GM23248 (cell line): ENCODE data around the gene NEDD4L. TPM values are rescaled to one million over a fixed set of nuclear protein-coding genes. Genes with fewer than 3 reads are reported as not detected.

Experiments used
- DNase-seq: peaks from one replicate; pipeline ENCODE4 v3.0.0-alpha.2; 2015
- H2AFZ ChIP-seq: fragments of 200-600 bp; sonication (generic); 2 replicates; pipeline ENCODE4 v1.6.1; 2016; ENCODE audit warnings: antibody characterized with exemption
- H3F3A ChIP-seq: fragments of 200-600 bp; sonication (generic); 2 replicates; pipeline ENCODE4 v1.6.1; 2016; ENCODE audit warnings: mild to moderate bottlenecking, antibody characterized with exemption, mixed run types; ENCODE audit not compliant: insufficient read depth
- H3K27ac ChIP-seq: fragments of 200-600 bp; sonication (generic); 2 replicates; pipeline ENCODE4 v1.5.1; 2016; ENCODE audit warnings: mild to moderate bottlenecking
- H3K27me3 ChIP-seq: fragments of 200-600 bp; sonication (generic); replicated peaks from 2 replicates; pipeline ENCODE4 v1.6.1; 2016; ENCODE audit warnings: mild to moderate bottlenecking; ENCODE audit not compliant: insufficient read depth
- H3K36me3 ChIP-seq: fragments of 200-600 bp; sonication (generic); 2 replicates; pipeline ENCODE4 v1.6.1; 2016; ENCODE audit warnings: low read depth, mild to moderate bottlenecking
- H3K4me1 ChIP-seq: fragments of 200-600 bp; sonication (generic); 2 replicates; pipeline ENCODE4 v1.6.1; 2016; ENCODE audit warnings: mild to moderate bottlenecking; ENCODE audit not compliant: insufficient read depth
- H3K4me2 ChIP-seq: fragments of 200-600 bp; sonication (generic); one replicate; pipeline ENCODE4 v1.6.1; 2016; ENCODE audit warnings: mild to moderate bottlenecking; ENCODE audit not compliant: unreplicated experiment
- H3K4me3 ChIP-seq: fragments of 200-600 bp; sonication (generic); 2 replicates; pipeline ENCODE4 v1.5.1; 2016; ENCODE audit warnings: mild to moderate bottlenecking
- H3K79me2 ChIP-seq: fragments of 200-600 bp; sonication (generic); 2 replicates; pipeline ENCODE4 v1.6.1; 2016; ENCODE audit warnings: mild to moderate bottlenecking; ENCODE audit not compliant: insufficient read depth
- H3K9ac ChIP-seq: fragments of 200-600 bp; sonication (generic); 2 replicates; pipeline ENCODE4 v1.6.1; 2016; ENCODE audit warnings: mild to moderate bottlenecking
- H3K9me2 ChIP-seq: fragments of 200-600 bp; sonication (generic); 2 replicates; pipeline ENCODE4 v1.6.1; 2016; ENCODE audit warnings: mixed run types, mild to moderate bottlenecking, moderate library complexity; ENCODE audit not compliant: insufficient read depth
- H3K9me3 ChIP-seq: fragments of 200-600 bp; sonication (generic); one replicate; pipeline ENCODE4 v1.6.1; 2017; ENCODE audit warnings: low read depth
- H4K20me1 ChIP-seq: fragments of 200-600 bp; sonication (generic); 2 replicates; pipeline ENCODE4 v1.6.0; 2016; ENCODE audit not compliant: insufficient read depth
- EZH2 ChIP-seq: fragments of 200-600 bp; sonication (generic); IDR thresholded peaks from 2 replicates; pipeline ENCODE4 v1.6.1; 2018; ENCODE audit warnings: antibody characterized with exemption, mild to moderate bottlenecking; ENCODE audit not compliant: insufficient read depth, poor library complexity, severe bottlenecking
- EZH2phosphoT487 ChIP-seq: fragments of 200-600 bp; sonication (generic); IDR thresholded peaks from 2 replicates; pipeline ENCODE4 v1.6.1; 2018; ENCODE audit warnings: antibody characterized with exemption, moderate library complexity, mild to moderate bottlenecking, low read depth; ENCODE audit not compliant: insufficient read depth
- WGBS, 2 experiments: methylation state at CpG; one replicate each; pipeline ENCODE4 v1.1.6; 2015 to 2017; ENCODE audit warnings: low lambda C conversion rate in 2 of 2, low coverage in 1 of 2; ENCODE audit errors: missing lambda C conversion rate in 2 of 2; 5-methylcytosine and 5-hydroxymethylcytosine counted together
- in situ Hi-C: fragments of 300-500 bp; cut with MboI; formaldehyde crosslinking; loops from 2 replicates; pipeline ENCODE4 v1.15.0; 2020
- polyA plus RNA-seq: library from polyadenylated mRNA; unstranded; fragments of >200 nt; fragmentation: Nextera tagmentation; extraction: Ambion mirVana; gene quantifications from 2 replicates; pipeline ENCODE4 v1.2.1, GENCODE V29; 2016
- total RNA-seq: library from RNA; depleted of rRNA; stranded (reverse); fragments of >200 nt; shearing (Covaris generic); gene quantifications from 2 replicates; pipeline ENCODE4 v1.2.3, GENCODE V29; 2014

The NEDD4L gene
- total and polyA plus RNA-seq, 2 experiments from 2014 or later, result 3.7 to 6.1 TPM

DNA sequence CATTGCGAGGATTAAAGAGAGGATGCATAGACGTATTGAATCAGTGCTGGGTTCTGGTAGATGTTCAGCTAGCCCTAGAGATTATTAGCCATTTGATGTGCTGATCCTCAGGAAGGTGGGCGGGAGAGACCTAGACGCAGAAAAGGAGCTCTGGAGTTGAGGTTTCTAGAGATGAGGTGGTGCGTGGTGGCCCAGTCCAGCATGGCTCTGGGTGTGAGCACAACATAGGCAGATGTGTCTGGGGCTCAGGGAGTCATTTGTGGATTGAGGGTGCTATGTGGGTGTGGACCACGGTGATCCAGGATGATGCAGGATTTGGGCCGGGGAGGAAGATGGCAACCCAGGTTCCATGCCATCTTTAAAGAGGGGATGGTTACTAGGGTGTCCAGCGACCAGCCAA, 102.1 kb downstream of the NEDD4L start:
- Histone ChIP-seq H3K36me3 (no peaks in the 10 kb centered on the region), H3K4me3 (no peak overlapping the region), H3F3A (no peaks in the 10 kb centered on the region), H3K9me2 (no peaks in the 10 kb centered on the region), H3K9me3 (no peaks in the 10 kb centered on the region), H3K27ac (no peak overlapping the region), H4K20me1 (no peaks in the 10 kb centered on the region), H3K4me2 (no peak overlapping the region), H3K9ac (no peak overlapping the region), H3K27me3 (no peaks in the 10 kb centered on the region; the same call in 1 of the 2 replicates), H3K79me2 (no peaks in the 10 kb centered on the region), H3K4me1 (no peaks in the 10 kb centered on the region), H2AFZ (no peak overlapping the region)
- no peak for TF ChIP-seq EZH2phosphoT487
- no peak for TF ChIP-seq EZH2
- 82 to 88% methylated on average over 8 of the region's 8 CpGs for WGBS, 2 experiments
- no peak for DNase-seq
- in situ Hi-C loops, result no loop called here

DNA sequence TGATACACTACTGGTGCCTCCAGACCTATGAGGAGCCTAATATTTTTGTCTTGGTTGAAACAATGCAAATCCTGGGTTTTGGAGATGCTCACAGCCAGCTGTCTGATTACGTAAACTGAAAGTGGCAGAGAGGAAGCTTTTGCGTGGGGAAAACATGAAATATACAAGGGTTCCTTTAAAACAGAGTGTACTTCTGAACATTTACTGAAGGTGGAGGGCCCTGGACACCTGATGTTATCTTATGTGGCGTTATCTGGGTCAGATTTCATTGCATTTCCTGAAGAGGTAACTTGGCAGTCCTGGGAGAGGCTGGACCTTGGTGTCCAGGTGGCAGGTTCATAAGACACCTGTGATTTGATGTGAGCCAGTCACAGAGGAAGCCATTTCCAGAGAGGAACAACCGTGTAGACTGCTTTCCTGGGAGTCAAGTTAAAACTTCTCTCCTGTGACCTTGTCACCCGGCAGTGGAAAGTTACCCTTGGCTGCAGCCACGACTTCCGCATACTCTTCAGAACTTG, 105.0 kb downstream of the NEDD4L start:
- no peak for TF ChIP-seq EZH2
- Histone ChIP-seq H3K27me3 (no peaks in the 10 kb centered on the region; the same call in 1 of the 2 replicates), H3K9ac (no peak overlapping the region), H3K79me2 (no peaks in the 10 kb centered on the region), H3K4me2 (no peak overlapping the region), H3K9me2 (no peaks in the 10 kb centered on the region), H2AFZ (no peak overlapping the region), H3K27ac (no peak overlapping the region), H3K4me3 (no peak overlapping the region), H3K36me3 (no peaks in the 10 kb centered on the region), H3K4me1 (no peaks in the 10 kb centered on the region), H4K20me1 (no peaks in the 10 kb centered on the region), H3F3A (no peaks in the 10 kb centered on the region), H3K9me3 (no peaks in the 10 kb centered on the region)
- DNase-seq, result no peak
- WGBS, 2 experiments, result 80 to 81% methylated on average over 7 of the region's 7 CpGs
- in situ Hi-C loops, result no loop called here

DNA sequence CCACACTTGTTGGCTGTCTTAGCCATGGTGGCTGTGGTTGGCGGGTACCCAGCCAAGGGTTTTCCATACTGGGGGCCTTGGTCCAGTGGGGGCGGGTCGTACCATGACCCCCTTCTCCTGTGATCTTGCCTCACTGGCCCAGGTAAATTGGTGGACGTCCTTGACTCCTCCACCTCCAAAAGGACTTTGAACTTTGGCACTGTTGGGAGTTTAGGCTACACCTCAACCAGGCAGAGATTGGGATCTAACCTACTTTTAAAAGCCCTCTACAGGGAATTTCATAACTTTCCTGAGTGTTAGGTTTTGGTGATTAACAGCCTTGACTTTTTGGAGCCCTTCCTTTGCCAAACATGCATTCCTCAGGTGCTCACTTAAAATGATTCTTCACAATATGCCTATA, 106.7 kb downstream of the NEDD4L start:
- Histone ChIP-seq H3K36me3 (no peaks in the 10 kb centered on the region), H3K4me3 (no peak overlapping the region), H2AFZ (no peak overlapping the region), H3K4me2 (no peak overlapping the region), H3K79me2 (no peaks in the 10 kb centered on the region), H3K27ac (no peak overlapping the region), H3F3A (no peaks in the 10 kb centered on the region), H3K4me1 (no peaks in the 10 kb centered on the region), H4K20me1 (no peaks in the 10 kb centered on the region), H3K9me2 (no peaks in the 10 kb centered on the region), H3K9me3 (no peaks in the 10 kb centered on the region), H3K9ac (no peak overlapping the region), H3K27me3 (no peaks in the 10 kb centered on the region; the same call in 1 of the 2 replicates)
- TF ChIP-seq EZH2 (no peak), EZH2phosphoT487 (no peak)
- DNase-seq, result no peak
- 74 to 88% methylated on average over 4 of the region's 4 CpGs for WGBS, 2 experiments
- in situ Hi-C loops, result no loop called here

DNA sequence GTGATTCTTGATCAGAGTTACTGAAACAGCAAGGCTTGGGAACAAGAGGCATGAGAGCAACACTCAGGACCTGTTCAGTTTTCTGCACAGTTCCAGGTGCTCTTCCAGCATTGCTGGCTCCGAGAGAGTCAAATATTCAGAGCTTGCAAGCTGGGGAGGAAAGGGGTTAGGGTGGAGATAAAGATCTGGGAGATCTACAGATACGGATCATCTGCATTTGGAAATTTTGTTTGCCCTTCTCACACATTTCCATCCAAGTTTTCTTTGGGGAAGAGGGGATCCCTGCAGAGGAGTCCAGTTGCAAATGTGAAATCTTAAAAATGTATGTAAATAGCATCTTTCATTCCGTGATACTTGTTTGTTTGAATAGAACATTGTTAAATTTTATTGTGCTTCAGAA, 108.2 kb downstream of the NEDD4L start:
- TF ChIP-seq EZH2phosphoT487 (no peak), EZH2 (no peak)
- no peaks in the 10 kb centered on the region; the same call in 1 of the 2 replicates for H3K27me3 ChIP-seq
- no peaks in the 10 kb centered on the region for H3K4me1 ChIP-seq
- no peak overlapping the region for H3K27ac ChIP-seq
- no peak for DNase-seq
- no peak overlapping the region for H2AFZ ChIP-seq
- H3K9me3 ChIP-seq, result no peaks in the 10 kb centered on the region
- H3K36me3 ChIP-seq, result no peaks in the 10 kb centered on the region
- no peaks in the 10 kb centered on the region for H4K20me1 ChIP-seq
- no peaks in the 10 kb centered on the region for H3K9me2 ChIP-seq
- H3K9ac ChIP-seq, result no peak overlapping the region
- no peak overlapping the region for H3K4me2 ChIP-seq
- 76 to 79% methylated on average over 3 of the region's 3 CpGs for WGBS, 2 experiments
- H3K4me3 ChIP-seq, result no peak overlapping the region
- H3K79me2 ChIP-seq, result no peaks in the 10 kb centered on the region
- no peaks in the 10 kb centered on the region for H3F3A ChIP-seq
- in situ Hi-C loops, result no loop called here

- Histone ChIP-seq H3F3A (no peaks in the 10 kb centered on the region), H3K9me3 (no peaks in the 10 kb centered on the region), H3K36me3 (no peaks in the 10 kb centered on the region), H3K4me3 (no peak overlapping the region), H4K20me1 (no peaks in the 10 kb centered on the region), H3K9ac (no peak overlapping the region), H3K27ac (no peak overlapping the region), H3K9me2 (no peaks in the 10 kb centered on the region), H3K4me1 (no peaks in the 10 kb centered on the region), H2AFZ (no peak overlapping the region), H3K27me3 (no peaks in the 10 kb centered on the region; the same call in 1 of the 2 replicates), H3K79me2 (no peaks in the 10 kb centered on the region), H3K4me2 (no peak overlapping the region)
- 84 to 86% methylated on average over 3 of the region's 3 CpGs for WGBS, 2 experiments
- TF ChIP-seq EZH2phosphoT487 (no peak), EZH2 (no peak)
- in situ Hi-C loops, result no loop called here
- no peak for DNase-seq
Observed at GRCh38 chr18:58152891-58153290, 108.9 kb downstream of the NEDD4L start.
